H54 (cell line): ENCODE measurements around the gene PPCDC.

Source experiments
- DNase-seq: peaks from one replicate; pipeline ENCODE4 v3.0.0; 2011; ENCODE audit warnings: low spot score, mixed read lengths; ENCODE audit not compliant: insufficient read length
- FAIRE-seq: peaks from 3 replicates; lab custom pipeline; 2011; peaks lifted over from hg19 to GRCh38; lab: Jason Lieb, UNC
- POLR2A ChIP-seq: IDR thresholded peaks from 2 replicates; pipeline ENCODE4 v1.6.1; 2011; ENCODE audit warnings: low read depth, mild to moderate bottlenecking, low read length

Gene PPCDC

DNA sequence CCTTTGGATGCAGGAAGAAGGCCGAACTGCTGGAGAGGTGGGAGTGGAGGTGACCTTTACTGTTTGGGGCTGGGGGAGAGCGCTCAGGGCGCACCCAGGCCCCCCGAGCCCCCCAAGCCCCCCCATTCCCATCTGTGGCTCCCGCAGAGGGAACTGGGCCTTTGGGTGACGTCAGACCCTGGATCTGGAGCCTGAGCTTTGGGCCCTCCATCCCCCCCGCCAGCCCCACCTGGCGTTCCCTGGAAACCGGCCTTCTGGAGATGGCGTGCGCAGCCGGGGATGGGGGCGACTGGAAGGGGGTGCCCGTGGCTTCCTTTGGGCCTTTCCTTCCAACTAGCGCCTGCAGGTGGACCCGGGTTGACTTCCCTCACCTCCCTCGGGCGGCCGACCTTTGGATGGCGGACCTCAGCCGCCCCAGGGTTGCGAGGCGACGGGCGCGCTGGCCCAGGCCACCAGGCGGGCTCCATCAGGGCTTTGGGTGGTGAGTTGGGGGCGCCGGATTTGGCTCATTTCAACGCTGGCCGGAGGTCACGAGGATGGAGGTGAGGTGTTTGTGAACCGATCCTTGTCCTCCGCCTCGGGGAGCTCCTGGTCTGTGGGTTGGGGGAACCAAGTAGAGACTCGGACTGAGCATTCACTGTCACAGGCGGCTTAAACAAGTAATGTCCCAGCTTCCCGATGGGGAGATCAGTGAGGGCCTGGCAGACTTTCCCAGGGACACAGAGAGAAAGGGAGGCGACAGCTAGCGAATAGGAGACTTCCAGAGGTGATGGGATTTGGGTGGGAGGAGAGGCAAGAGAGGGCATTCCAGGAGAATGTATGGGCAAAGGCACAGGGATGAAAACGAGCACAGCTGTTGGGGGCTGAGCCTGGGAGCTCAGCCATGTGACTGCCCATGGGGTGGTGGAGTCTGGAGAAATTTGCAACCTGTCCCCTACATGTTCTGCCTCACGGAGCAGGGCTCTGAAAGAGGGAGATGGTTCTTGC is 27.3 kb upstream of the PPCDC start:
- DNase-seq = no peak
- TF ChIP-seq POLR2A = no peak
- no peak for FAIRE-seq

DNA sequence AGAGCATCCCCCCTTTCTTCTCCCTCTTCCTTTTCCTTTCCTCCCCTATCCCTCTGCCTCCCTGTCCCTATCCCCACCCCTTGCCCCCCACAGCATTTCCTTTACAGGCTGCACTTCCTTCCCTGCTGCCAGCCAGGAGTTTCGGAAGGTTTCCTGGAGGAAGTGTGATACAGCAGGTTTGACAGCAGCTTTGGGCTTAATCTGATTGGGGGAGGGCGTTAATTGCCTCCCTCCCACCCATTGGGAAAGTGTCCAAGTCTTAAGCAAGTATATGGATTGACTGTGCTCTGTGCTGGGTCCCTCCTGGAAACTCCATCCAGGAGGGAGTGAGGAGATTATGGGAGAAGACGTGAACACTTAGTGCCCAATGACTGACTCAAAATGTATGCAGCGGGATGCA is 26.2 kb upstream of the PPCDC start:
- TF ChIP-seq POLR2A = no peak
- DNase-seq = no peak
- FAIRE-seq = no peak

DNA sequence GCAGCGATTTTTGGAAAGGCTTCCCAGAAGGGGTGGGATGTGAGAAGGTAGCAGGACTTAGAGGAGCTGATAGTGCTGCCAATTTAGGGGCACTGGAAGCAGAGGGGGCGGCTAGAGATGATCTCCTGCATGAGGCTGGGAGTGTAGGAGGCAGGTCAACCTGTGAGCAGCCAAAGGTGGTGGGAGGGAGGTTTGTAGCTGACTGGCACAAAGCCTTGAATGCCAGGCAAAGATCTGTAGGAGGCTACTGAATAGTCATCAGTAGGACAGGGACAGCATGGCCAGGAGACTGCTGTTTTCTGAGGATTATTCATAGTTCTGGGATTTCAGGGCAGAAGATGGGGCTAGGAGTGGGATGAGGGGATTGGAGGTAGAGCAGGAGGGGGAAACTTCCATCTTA is 25.8 kb upstream of the PPCDC start:
- DNase-seq (no peak), FAIRE-seq (no peak)
- TF ChIP-seq POLR2A = no peak

DNA sequence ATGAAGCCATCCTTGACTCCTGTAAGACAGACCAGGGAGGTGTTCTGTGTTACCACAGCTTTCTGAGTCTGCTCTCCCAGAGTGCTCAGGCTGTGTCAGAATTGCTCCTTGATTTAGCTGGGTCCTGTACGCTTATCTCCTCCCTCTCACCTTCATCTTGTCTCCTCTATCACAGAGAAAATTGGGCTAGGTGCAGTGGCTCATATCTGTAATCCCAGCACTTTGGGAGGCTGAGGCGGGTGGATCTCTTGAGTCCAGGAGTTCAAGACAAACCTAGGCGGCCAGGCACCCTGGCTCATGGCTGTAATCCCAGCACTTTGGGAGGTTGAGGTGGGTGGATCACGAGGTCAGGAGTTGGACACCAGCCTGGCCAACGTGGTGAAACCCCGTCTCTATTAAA is 22.1 kb upstream of the PPCDC start:
- no peak for TF ChIP-seq POLR2A
- no peak for DNase-seq
- no peak for FAIRE-seq

DNA sequence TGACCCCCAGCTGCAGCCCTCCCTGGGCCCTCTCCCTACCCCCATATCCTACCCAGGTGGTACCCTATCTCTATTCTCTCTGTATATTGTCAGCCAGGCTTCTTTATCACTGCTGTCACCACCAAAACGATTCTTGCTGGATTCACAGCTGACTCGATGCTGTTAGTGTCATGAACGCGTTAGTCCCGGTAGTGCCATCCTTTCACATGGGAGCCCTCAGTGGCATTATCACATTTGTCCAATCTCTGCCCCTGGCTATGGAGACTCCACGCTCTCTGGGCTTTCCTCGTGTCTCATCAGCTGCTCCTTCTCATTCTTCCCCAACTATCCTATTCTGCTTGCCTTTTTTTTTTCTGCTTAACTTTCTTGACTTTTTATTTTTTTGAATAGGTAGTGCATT is 21.0 kb upstream of the PPCDC start:
- TF ChIP-seq POLR2A = no peak
- no peak for FAIRE-seq
- DNase-seq = no peak

DNA sequence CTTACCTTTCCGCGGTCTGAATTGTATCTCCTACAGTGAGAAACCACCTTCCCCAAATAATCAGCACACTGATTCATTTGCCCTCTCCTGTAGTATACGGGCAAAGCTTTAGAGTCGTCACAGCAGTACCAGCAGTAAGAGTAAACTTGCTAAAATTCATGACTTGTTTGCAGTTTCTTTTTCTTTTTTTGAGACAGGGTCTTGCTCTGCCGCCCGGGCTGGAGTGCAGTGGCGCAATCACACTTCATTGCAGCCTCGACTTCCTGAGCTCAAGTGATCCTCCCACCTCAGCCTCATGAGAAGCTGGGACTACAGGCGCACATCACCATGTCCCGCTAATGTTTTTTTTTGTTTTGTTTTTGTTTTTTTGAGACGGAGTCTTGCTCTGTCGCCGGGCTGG is 16.2 kb upstream of the PPCDC start:
- FAIRE-seq = no peak
- no peak for TF ChIP-seq POLR2A
- no peak for DNase-seq

DNA sequence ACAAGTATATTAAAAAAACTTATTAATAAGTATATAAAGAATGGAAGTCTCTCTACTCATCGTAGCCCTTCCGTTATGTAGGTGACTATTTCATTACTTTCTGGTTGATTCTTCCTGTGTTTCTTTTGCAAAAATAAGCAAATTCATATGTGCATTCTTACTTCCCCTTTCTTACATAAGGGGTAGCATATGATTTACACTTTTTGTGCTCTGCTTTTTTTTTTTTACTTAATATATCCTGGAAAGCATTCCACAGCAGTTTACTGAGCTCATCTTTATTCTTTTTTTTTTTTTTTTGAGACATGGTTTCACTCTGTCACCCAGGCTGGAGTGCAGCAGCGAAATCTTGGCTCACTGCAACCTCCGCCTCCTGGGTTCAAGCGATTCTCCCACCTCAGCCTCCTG is 15.2 kb upstream of the PPCDC start:
- DNase-seq (no peak), FAIRE-seq (no peak)

DNA sequence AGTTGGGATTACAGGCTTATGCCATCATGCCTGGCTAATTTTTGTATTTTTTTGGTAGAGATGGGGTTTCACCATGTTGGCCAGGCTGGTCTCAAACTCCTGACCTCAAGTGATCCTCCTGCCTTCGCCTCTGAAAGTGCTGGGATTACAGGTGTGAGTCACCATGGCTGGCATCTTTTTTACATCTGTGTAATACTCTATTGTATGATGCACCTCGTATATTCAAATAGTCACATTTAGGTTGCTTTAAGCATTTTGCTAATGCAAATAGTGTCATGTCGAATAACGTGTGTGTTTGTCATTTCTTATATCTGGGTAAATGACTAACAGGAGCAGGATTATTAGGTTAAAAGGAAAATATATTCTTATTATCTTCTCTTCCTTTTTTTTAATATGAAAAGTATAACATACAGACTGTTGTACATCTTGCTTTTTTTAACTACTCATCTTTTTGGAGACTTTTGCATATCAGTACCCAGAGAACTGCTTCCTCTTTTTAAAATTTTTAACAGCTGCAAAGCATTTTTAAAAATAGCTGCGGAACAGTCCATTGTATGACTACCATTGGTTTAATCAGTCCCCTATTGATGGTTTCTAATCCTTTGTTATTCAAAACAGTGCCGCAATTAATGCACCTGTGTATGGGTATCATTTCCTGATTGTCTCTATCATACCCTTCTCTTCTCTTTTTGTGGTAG is 14.6 kb upstream of the PPCDC start:
- no peak for FAIRE-seq

More for the DNA sequence above, 15.2 kb upstream of the PPCDC start:
- no peak for TF ChIP-seq POLR2A

DNA sequence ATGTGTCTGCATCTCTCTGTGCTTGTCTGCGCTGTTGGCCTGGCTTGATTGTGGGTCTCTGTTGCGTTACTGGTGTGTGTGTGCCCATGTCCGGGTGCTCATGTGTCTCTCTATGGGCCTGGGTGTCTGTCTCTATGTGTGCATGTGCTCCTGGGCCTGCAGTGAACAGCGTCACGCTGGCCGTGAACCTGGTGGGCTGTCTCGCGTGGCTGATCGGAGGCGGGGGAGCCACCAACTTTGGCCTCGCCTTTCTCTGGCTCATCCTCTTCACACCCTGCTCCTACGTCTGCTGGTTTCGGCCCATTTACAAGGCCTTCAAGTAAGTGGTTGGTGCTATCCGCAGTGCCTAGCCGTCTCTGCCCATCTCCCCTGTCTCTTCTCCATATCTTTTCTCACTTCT is 7.0 kb upstream of the PPCDC start:
- TF ChIP-seq POLR2A = no peak
- FAIRE-seq (no peak), DNase-seq (no peak)

More for the DNA sequence above, 14.6 kb upstream of the PPCDC start:
- DNase-seq = no peak
- no peak for TF ChIP-seq POLR2A

DNA sequence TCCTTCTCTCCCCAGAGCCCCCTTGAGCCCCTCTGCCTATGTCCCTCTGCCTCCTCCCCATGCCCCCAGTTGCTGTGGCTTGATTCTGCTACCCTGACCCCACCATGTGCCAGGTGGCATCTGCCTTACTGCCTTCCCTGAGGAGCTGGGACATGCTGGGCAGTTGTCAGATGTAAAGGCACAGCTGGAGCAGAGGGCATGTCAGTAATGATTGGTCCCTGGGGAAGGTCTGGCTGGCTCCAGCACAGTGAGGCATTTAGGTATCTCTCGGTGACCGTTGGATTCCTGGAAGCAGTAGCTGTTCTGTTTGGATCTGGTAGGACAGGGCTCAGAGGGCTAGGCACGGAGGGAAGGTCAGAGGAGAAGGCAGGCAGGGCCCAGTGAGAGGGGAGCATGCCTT is 3.5 kb upstream of the PPCDC start:
- DNase-seq (no peak), FAIRE-seq (no peak)
- TF ChIP-seq POLR2A = no peak

DNA sequence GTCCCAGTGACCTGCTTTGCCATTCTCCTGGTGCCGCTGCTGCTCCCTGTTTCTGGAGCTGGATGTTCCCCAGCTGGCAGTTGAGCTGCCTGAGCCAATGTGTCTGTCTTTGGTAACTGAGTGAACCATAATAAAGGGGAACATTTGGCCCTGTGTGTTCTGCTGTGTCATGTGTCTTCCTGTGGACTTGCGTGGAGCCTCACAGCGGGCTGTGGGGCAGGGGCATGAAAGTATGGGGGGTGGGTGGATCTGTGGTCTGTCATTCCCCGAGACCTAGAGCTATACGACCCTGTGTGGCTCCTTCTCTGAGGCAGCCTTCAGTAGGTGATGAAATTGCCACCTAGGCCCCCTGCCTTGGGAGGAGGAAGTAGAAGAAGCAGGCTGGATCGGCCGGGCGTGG is 2.0 kb upstream of the PPCDC start:
- TF ChIP-seq POLR2A = no peak
- DNase-seq (no peak), FAIRE-seq (no peak)

DNA sequence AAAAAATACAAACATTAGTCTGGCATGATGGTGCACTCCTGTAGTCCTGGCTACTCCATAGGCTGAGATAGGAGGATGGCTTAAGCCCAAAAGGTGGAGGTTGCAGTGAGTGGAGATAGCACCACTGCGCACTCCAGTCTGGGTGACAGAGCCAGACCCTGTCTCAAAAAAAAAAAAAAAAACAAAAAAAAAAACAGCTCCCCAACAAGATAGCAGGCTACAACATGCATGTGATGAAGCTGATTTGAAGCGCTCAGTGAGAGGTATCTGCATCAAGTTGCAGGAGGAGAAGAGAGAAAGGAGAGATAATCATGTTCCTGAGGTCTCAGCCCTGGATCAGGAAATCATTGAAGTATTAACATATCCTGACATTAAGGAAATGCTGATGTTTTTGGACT is 608 bp upstream of the PPCDC start:
- no peak for FAIRE-seq
- DNase-seq = no peak
- no peak for TF ChIP-seq POLR2A

DNA sequence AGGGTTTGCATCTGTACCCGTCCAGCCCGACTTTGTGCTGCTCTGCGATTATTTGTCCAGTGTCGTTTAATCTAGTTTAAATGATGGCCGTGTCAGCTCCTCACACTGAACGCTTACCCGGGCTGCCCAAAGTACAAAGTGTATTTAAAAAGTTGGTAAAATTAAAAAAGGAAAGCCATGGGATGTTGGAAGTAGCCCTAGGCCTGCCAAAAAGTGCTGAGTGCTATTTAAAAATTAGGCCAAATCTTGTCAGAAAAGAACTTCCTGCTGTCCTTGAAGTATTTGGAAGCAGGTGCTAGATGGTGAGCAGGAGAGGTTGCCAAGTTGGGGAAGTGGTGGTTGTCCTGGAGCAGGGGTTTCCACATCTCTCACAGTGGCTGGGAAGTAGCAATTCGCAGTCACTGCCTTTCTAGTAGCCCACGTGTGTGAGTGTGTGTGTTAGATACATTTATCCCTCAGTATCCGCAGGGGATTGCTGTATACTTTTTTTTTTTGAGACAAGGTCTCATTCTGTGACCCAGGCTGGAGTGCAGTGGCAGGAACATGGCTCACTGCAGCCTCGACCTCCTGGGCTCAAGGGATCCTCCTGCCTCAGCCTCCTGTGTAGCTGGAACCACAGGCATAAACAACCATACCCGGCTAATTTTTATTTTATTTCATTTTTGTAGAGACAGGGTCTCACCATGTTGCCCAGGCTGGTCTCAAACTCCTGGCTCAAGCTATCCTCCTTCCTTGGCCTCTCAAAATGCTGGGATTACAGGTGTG is 664 bp downstream of the PPCDC start:
- TF ChIP-seq POLR2A = no peak
- DNase-seq (no peak), FAIRE-seq (no peak)

DNA sequence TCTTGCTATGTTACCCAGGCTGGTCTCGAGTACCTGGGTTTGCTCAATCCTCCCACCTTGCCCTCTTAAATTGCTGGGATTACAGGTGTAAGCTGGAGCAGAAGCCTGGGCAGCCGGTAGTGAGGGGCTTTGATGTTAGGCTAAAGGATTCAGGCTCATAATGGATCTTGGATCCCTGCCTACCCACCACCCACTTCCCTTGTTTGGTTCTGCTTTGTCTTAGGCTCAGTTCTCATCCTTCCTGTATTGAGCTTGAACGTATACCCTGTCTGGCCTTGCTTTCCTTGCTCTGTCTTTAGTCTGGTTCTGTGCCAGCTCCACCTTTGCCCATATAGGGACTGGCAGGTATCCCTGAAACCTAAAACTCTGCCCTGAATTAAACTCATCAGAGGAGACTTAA is 1.7 kb downstream of the PPCDC start:
- DNase-seq (no peak), FAIRE-seq (no peak)
- TF ChIP-seq POLR2A = no peak
